Stimulated activated CD8-positive, alpha-beta memory T cell treated with anti-CD3 and anti-CD28 coated beads, Interleukin-12 subunit alpha, Interleukin-12 subunit beta, amount 100 ng/mL, for 24 hours (primary cell): ENCODE data around the gene ENPP7.

Experiments
- DNase-seq: peaks from one replicate; pipeline ENCODE4 v3.0.0-alpha.2; 2020; ENCODE audit errors: extremely low read depth

The ENPP7 gene

GRCh38 chr17:79730769-79731483, at the start of gene ENPP7:
ENPP7 (plus strand) TSS chr17:79730943; CDS start chr17:79731140, 197 bp downstream.
- no peak for DNase-seq

- no peak for DNase-seq
Observed at GRCh38 chr17:79681101-79681621, 49.6 kb upstream of the ENPP7 start.

- no peak for DNase-seq
Observed at GRCh38 chr17:79681628-79682261, 49.0 kb upstream of the ENPP7 start.

GRCh38 chr17:79683365-79683764, 47.4 kb upstream of the ENPP7 start:
- DNase-seq: no peak

GRCh38 chr17:79684132-79684985, 46.4 kb upstream of the ENPP7 start:
- no peak for DNase-seq

- DNase-seq: no peak
Observed at GRCh38 chr17:79685121-79685520, 45.6 kb upstream of the ENPP7 start.

GRCh38 chr17:79686476-79686875, 44.3 kb upstream of the ENPP7 start:
- DNase-seq: no peak

- DNase-seq: no peak
Observed at GRCh38 chr17:79690466-79690865, 40.3 kb upstream of the ENPP7 start.

GRCh38 chr17:79690988-79691836, 39.5 kb upstream of the ENPP7 start:
- DNase-seq: no peak

- DNase-seq: no peak
Observed at GRCh38 chr17:79691931-79692330, 38.8 kb upstream of the ENPP7 start.

GRCh38 chr17:79693419-79693818, 37.3 kb upstream of the ENPP7 start:
- no peak for DNase-seq

- DNase-seq: no peak
Observed at GRCh38 chr17:79695293-79695790, 35.4 kb upstream of the ENPP7 start.

GRCh38 chr17:79695797-79696609, 34.7 kb upstream of the ENPP7 start:
- DNase-seq: no peak

- no peak for DNase-seq
Observed at GRCh38 chr17:79696610-79696982, 34.1 kb upstream of the ENPP7 start.

- no peak for DNase-seq
Observed at GRCh38 chr17:79698146-79698846, 32.4 kb upstream of the ENPP7 start.

GRCh38 chr17:79699386-79700036, 31.2 kb upstream of the ENPP7 start:
- no peak for DNase-seq

GRCh38 chr17:79700592-79700991, 30.2 kb upstream of the ENPP7 start:
- no peak for DNase-seq

- DNase-seq: no peak
Observed at GRCh38 chr17:79702034-79702433, 28.7 kb upstream of the ENPP7 start.

- no peak for DNase-seq
Observed at GRCh38 chr17:79702550-79703236, 28.1 kb upstream of the ENPP7 start.
